Smooth muscle cell (in vitro differentiated cells): Measurements from ENCODE around the gene CREB3L2. TPM values are rescaled to one million over a fixed set of nuclear protein-coding genes. Genes with fewer than 3 reads are reported as not detected.
"Not testable (repeated sequence)": the region's sequence is repeated elsewhere in the genome, so short reads cannot be mapped to it uniquely, and the experiment has no call there.

Experiments
- DNase-seq: peaks from one replicate; lab custom pipeline; 2025; ENCODE audit not compliant: unreplicated experiment; lab: John Stamatoyannopoulos, UW
- H2AFZ ChIP-seq: fragments of 200-600 bp; sonication (generic); 2 replicates; pipeline ENCODE4 v1.6.0; 2016; ENCODE audit warnings: antibody characterized with exemption, low read depth, mild to moderate bottlenecking
- H3F3A ChIP-seq: fragments of 200-600 bp; sonication (generic); 2 replicates; pipeline ENCODE4 v1.6.0; 2017; ENCODE audit warnings: antibody characterized with exemption, low read depth
- H3K27ac ChIP-seq: fragments of 200-600 bp; sonication (generic); 2 replicates; pipeline ENCODE4 v1.5.1; 2016; ENCODE audit warnings: low read depth, mild to moderate bottlenecking
- H3K27me3 ChIP-seq: fragments of 200-600 bp; sonication (generic); 2 replicates; pipeline ENCODE4 v1.6.1; 2016; ENCODE audit warnings: low read depth, mild to moderate bottlenecking
- H3K36me3 ChIP-seq: fragments of 200-600 bp; sonication (generic); 2 replicates; pipeline ENCODE4 v1.5.1; 2016; ENCODE audit warnings: low read depth
- H3K4me1 ChIP-seq: fragments of 200-600 bp; sonication (generic); 2 replicates; pipeline ENCODE4 v1.5.1; 2016; ENCODE audit warnings: low read depth
- H3K4me2 ChIP-seq: fragments of 200-600 bp; sonication (generic); 2 replicates; pipeline ENCODE4 v1.6.0; 2016; ENCODE audit warnings: mild to moderate bottlenecking
- H3K4me3 ChIP-seq: fragments of 200-600 bp; sonication (generic); 2 replicates; pipeline ENCODE4 v1.5.1; 2016; ENCODE audit warnings: mild to moderate bottlenecking
- H3K79me2 ChIP-seq: fragments of 200-600 bp; sonication (generic); 2 replicates; pipeline ENCODE4 v1.6.0; 2016; ENCODE audit warnings: low read depth, mild to moderate bottlenecking
- H3K9ac ChIP-seq: fragments of 200-600 bp; sonication (generic); 2 replicates; pipeline ENCODE4 v1.6.0; 2016; ENCODE audit warnings: low read depth
- H3K9me3 ChIP-seq: fragments of 200-600 bp; sonication (generic); replicated peaks from 2 replicates; pipeline ENCODE4 v1.5.1; 2016; ENCODE audit warnings: low read depth
- H4K20me1 ChIP-seq: fragments of 200-600 bp; sonication (generic); 2 replicates; pipeline ENCODE4 v1.6.0; 2016; ENCODE audit warnings: low read depth
- CTCF ChIP-seq: fragments of 200-600 bp; sonication (generic); IDR thresholded peaks from 2 replicates; pipeline ENCODE4 v1.5.1; 2017; ENCODE audit warnings: borderline replicate concordance, mild to moderate bottlenecking, antibody characterized with exemption; ENCODE audit not compliant: insufficient read depth, poor library complexity, severe bottlenecking
- WGBS: methylation state at CpG from one replicate; pipeline ENCODE4 v1.1.7; 2016; ENCODE audit warnings: low lambda C conversion rate; 5-methylcytosine and 5-hydroxymethylcytosine counted together
- polyA plus RNA-seq: library from polyadenylated mRNA; unstranded; fragments of >200 nt; fragmentation: Nextera tagmentation; extraction: Ambion mirVana; gene quantifications from 2 replicates; pipeline ENCODE4 v1.2.1, GENCODE V29; 2016
- total RNA-seq: library from RNA; depleted of rRNA; stranded (reverse); fragments of >200 nt; gene quantifications from 2 replicates; pipeline ENCODE4 v1.2.3, GENCODE V29; 2014

The CREB3L2 gene
- total and polyA plus RNA-seq, 2 experiments from 2014 or later = 27.4 to 69.1 TPM

- peaks cover 20% of the 10 kb centered on the region for H3K36me3 ChIP-seq
- H3F3A ChIP-seq = peaks cover 14% of the 10 kb centered on the region
- no peaks in the 10 kb centered on the region for H3K4me1 ChIP-seq
- 94% methylated on average over 4 of the region's 4 CpGs for WGBS
- no peak for TF ChIP-seq CTCF
- H3K9me3 ChIP-seq = no peaks in the 10 kb centered on the region
- no peaks in the 10 kb centered on the region for H3K27me3 ChIP-seq
- no peak for DNase-seq
- no peak overlapping the region for H3K4me2 ChIP-seq
- H4K20me1 ChIP-seq = peaks cover 49% of the 10 kb centered on the region
- peaks cover 37% of the 10 kb centered on the region for H3K79me2 ChIP-seq
- no peak overlapping the region for H3K4me3 ChIP-seq
- no peak overlapping the region for H3K9ac ChIP-seq
- no peak overlapping the region for H2AFZ ChIP-seq
- H3K27ac ChIP-seq = no peak overlapping the region
These were observed 87.9 kb downstream of the CREB3L2 start for GRCh38 chr7:137913985-137914384.

- Histone ChIP-seq H3K4me3 (no peak overlapping the region), H3K27ac (no peak overlapping the region), H3K9me3 (no peaks in the 10 kb centered on the region), H4K20me1 (peaks cover 4% of the 10 kb centered on the region), H3K27me3 (no peaks in the 10 kb centered on the region), H3K9ac (no peak overlapping the region), H3F3A (peaks cover 10% of the 10 kb centered on the region), H2AFZ (no peak overlapping the region), H3K4me2 (no peak overlapping the region), H3K4me1 (no peaks in the 10 kb centered on the region), H3K36me3 (peaks cover 22% of the 10 kb centered on the region), H3K79me2 (peaks cover 8% of the 10 kb centered on the region)
- no peak for DNase-seq
- TF ChIP-seq CTCF = no peak
- 97% methylated on average over 11 of the region's 11 CpGs for WGBS
These were observed 92.8 kb downstream of the CREB3L2 start for GRCh38 chr7:137909042-137909441.

GRCh38 chr7:137908106-137908505, 93.8 kb downstream of the CREB3L2 start:
- H3K36me3 ChIP-seq = peaks cover 16% of the 10 kb centered on the region
- peaks cover 12% of the 10 kb centered on the region for H3F3A ChIP-seq
- WGBS = 97% methylated on average over 8 of the region's 9 CpGs

GRCh38 chr7:137906636-137907035, 95.2 kb downstream of the CREB3L2 start:
- H3K9me3 ChIP-seq, H3K27ac ChIP-seq, H3K9ac ChIP-seq, H3K4me2 ChIP-seq, H2AFZ ChIP-seq, H3K79me2 ChIP-seq, H4K20me1 ChIP-seq, H3K4me1 ChIP-seq, H3K4me3 ChIP-seq, H3K27me3 ChIP-seq, DNase-seq: not testable (repeated sequence)
- Histone ChIP-seq H3F3A (peaks cover 12% of the 10 kb centered on the region), H3K36me3 (peaks cover 16% of the 10 kb centered on the region)
- WGBS = 93% methylated on average over 4 of the region's 4 CpGs

More at GRCh38 chr7:137908106-137908505, 93.8 kb downstream of the CREB3L2 start:
- no peaks in the 10 kb centered on the region for H3K4me1 ChIP-seq
- peaks cover 2% of the 10 kb centered on the region for H4K20me1 ChIP-seq
- no peak overlapping the region for H3K4me3 ChIP-seq
- no peaks in the 10 kb centered on the region for H3K27me3 ChIP-seq
- DNase-seq = no peak
- H2AFZ ChIP-seq = no peak overlapping the region
- H3K79me2 ChIP-seq = peaks cover under 1% of the 10 kb centered on the region
- H3K9me3 ChIP-seq = no peaks in the 10 kb centered on the region
- H3K27ac ChIP-seq = no peak overlapping the region
- TF ChIP-seq CTCF = no peak
- H3K4me2 ChIP-seq = no peak overlapping the region
- H3K9ac ChIP-seq = no peak overlapping the region
